GM23248 (cell line): Measurements from ENCODE around the gene CEP57.

ENCODE experiments used
- EZH2 ChIP-seq: fragments of 200-600 bp; sonication (generic); IDR thresholded peaks from 2 replicates; pipeline ENCODE4 v1.6.1; 2018; ENCODE audit warnings: antibody characterized with exemption, mild to moderate bottlenecking; ENCODE audit not compliant: insufficient read depth, poor library complexity, severe bottlenecking
- EZH2phosphoT487 ChIP-seq: fragments of 200-600 bp; sonication (generic); IDR thresholded peaks from 2 replicates; pipeline ENCODE4 v1.6.1; 2018; ENCODE audit warnings: antibody characterized with exemption, moderate library complexity, mild to moderate bottlenecking, low read depth; ENCODE audit not compliant: insufficient read depth

- TF ChIP-seq EZH2phosphoT487 (no peak), EZH2 (no peak)
These were observed 1.3 kb upstream of the CEP57 start for GRCh38 chr11:95788921-95789505.
